ENCODE data around the gene NAA35.

DNA sequence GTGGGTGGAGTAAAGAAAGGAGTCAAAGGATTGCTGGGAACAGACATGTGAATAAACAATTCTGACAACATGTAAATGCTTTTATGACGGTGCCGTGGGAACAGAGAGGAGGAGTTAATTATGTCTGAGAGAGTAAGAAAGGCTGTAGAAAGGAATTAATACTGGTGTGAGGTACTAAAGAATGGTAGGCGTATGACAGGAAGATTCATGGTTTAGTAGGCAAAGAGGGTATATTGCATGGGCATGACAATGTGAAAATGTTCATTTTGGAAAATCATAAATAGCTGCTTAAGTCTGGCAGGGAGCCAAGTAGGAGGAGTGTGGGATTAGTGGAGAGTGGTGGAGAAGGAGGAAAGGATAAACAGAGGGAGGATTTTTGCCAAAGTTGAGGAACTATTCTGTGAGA, 19.7 kb downstream of the NAA35 start:
- TF ChIP-seq, protein P1, sequence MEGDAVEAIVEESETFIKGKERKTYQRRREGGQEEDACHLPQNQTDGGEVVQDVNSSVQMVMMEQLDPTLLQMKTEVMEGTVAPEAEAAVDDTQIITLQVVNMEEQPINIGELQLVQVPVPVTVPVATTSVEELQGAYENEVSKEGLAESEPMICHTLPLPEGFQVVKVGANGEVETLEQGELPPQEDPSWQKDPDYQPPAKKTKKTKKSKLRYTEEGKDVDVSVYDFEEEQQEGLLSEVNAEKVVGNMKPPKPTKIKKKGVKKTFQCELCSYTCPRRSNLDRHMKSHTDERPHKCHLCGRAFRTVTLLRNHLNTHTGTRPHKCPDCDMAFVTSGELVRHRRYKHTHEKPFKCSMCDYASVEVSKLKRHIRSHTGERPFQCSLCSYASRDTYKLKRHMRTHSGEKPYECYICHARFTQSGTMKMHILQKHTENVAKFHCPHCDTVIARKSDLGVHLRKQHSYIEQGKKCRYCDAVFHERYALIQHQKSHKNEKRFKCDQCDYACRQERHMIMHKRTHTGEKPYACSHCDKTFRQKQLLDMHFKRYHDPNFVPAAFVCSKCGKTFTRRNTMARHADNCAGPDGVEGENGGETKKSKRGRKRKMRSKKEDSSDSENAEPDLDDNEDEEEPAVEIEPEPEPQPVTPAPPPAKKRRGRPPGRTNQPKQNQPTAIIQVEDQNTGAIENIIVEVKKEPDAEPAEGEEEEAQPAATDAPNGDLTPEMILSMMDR (conservative IDR thresholded peaks at IDR 0.05; ENCODE audit: low read length) = no peak
- TF ChIP-seq EZH2phosphoT487 (IDR thresholded peaks at IDR 0.05; ENCODE audit: borderline replicate concordance, low read depth, low read length) = no peak

Data from OCI-LY7 (cell line).